Measurements from ENCODE around the gene PPP3R1. TPM values are rescaled to one million over a fixed set of nuclear protein-coding genes. Genes with fewer than 3 reads are reported as not detected.

PPP3R1 gene
- total RNA-seq, 3 donors from 2014 or later = 45.9 to 54.0 (median 53.4) TPM

DNA sequence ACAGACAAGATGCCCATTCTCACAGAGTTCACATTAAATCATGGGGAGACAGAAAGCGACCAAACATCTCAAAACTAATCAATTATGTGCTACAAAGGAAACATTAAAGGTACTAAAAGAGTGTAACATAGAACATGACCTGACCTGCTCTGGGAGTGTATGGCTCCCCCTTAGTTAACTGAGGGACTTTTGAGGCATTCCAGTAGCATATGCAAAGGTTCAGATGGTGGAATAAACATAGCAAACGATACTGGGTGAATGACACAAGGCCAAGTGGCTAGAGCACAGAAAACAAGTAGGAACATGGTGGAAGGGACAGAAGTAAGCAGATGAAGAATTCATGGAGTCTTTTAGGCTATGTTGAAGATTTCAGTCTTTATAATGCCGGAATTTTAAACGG is 11.9 kb downstream of the PPP3R1 start:
- TF ChIP-seq, protein P1, sequence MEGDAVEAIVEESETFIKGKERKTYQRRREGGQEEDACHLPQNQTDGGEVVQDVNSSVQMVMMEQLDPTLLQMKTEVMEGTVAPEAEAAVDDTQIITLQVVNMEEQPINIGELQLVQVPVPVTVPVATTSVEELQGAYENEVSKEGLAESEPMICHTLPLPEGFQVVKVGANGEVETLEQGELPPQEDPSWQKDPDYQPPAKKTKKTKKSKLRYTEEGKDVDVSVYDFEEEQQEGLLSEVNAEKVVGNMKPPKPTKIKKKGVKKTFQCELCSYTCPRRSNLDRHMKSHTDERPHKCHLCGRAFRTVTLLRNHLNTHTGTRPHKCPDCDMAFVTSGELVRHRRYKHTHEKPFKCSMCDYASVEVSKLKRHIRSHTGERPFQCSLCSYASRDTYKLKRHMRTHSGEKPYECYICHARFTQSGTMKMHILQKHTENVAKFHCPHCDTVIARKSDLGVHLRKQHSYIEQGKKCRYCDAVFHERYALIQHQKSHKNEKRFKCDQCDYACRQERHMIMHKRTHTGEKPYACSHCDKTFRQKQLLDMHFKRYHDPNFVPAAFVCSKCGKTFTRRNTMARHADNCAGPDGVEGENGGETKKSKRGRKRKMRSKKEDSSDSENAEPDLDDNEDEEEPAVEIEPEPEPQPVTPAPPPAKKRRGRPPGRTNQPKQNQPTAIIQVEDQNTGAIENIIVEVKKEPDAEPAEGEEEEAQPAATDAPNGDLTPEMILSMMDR (IDR thresholded peaks at IDR 0.05) = no peak
- H3K4me3 ChIP-seq = no peak overlapping the region
- ATAC-seq (no peak), DNase-seq (no peak)
- no peaks in the 10 kb centered on the region for H3K9me3 ChIP-seq
- no peaks in the 10 kb centered on the region for H3K36me3 ChIP-seq (ENCODE audit: low read depth)
- intact Hi-C loops (cut with DNase I, micrococcal nuclease) = loop anchor here in 1 of 2 donors (10.0 kb wide), 1 partner anchor 46 kb away; no protein-coding TSS in a partner anchor
- H3K4me1 ChIP-seq (ENCODE audit: low read depth) = peaks cover 37% of the 10 kb centered on the region

DNA sequence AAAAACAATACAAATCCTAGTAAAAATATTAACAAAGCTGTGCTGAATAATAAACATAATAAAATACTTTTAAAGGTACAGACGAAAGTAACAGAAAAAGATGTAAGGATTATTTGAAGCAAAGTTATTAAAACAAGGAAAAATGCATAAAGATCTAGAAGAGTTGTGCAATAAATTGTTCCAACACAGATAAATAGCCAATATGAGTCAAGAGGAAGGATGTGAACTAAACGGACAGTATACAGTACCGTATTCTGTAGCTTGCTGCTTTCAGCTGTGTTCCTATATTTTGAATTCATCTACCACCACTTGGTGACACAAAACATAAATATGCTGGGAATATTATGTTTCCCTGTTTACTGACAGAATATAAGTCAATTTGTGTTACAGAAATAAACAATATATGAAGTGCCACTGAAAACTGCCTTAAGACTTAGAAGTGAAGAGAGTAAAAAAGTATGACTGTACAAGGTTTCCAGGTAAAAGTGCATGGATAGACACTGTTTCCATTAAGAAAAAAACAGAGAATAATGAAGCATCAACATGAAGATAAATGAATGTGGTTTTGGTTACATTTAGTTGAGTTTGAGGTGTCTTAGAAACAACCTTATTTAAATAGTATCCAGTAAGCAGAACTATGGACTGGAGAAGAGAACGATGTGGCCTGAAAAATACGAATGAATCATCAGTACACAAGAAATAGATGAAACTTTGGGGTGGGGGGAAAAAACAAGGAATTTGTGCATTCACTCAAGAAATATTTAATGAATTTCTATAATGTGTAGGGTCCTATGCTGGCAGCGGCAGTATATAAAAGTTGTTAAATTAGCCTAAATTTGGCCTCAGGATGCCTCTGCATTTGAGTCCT is 13.1 kb downstream of the PPP3R1 start:
- intact Hi-C loops (cut with DNase I, micrococcal nuclease) = no loop called here
- TF ChIP-seq, protein P1 (IDR thresholded peaks at IDR 0.05) = no peak
- no peak for DNase-seq
- Histone ChIP-seq H3K4me1 (ENCODE audit: low read depth) (peaks cover 39% of the 10 kb centered on the region), H3K9me3 (no peaks in the 10 kb centered on the region), H3K4me3 (no peak overlapping the region), H3K36me3 (ENCODE audit: low read depth) (no peaks in the 10 kb centered on the region)
- no peak for ATAC-seq

DNA sequence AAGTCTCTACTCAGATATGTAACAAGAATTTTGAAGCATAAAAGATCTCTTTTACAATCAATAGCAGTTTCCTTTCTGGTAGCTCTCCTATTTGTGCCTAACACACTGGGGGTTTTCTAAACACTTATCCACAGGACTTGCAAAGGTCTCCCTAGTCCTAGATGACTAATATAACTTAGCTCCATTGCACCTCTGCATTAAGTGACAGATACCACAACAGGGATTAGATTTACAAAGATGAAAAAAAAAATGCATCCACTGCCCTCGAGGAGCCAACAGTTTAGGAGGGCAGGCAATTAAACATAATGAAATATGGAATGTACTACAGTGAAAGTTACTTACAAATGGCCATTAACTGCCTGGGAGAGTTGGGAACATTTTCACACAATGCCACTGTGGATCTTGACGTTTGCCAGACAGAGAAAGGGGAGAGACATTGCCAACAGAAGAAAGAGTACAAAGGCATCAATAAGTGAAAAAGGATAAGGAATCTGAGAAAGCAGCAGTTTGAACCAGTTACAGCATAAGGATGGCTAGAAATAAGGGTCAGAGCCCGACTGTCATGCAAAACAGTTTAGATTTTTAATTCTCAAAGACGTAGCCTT is 14.3 kb downstream of the PPP3R1 start:
- H3K4me3 ChIP-seq = no peak overlapping the region
- no peaks in the 10 kb centered on the region for H3K36me3 ChIP-seq (ENCODE audit: low read depth)

GRCh38 chr2:68237404-68237803 is 14.9 kb downstream of the PPP3R1 start:
- no peak for DNase-seq
- TF ChIP-seq, protein P1 (IDR thresholded peaks at IDR 0.05) = no peak
- no peak for ATAC-seq
- Histone ChIP-seq H3K36me3 (ENCODE audit: low read depth) (no peaks in the 10 kb centered on the region), H3K4me1 (ENCODE audit: low read depth) (peaks cover 39% of the 10 kb centered on the region), H3K9me3 (no peaks in the 10 kb centered on the region), H3K4me3 (no peak overlapping the region)
- intact Hi-C loops (cut with DNase I, micrococcal nuclease) = no loop called here

More for the DNA sequence above, 14.3 kb downstream of the PPP3R1 start:
- DNase-seq (no peak), ATAC-seq (no peak)
- intact Hi-C loops (cut with DNase I, micrococcal nuclease) = no loop called here
- no peaks in the 10 kb centered on the region for H3K9me3 ChIP-seq
- H3K4me1 ChIP-seq (ENCODE audit: low read depth) = peaks cover 39% of the 10 kb centered on the region
- TF ChIP-seq, protein P1 (IDR thresholded peaks at IDR 0.05) = no peak

DNA sequence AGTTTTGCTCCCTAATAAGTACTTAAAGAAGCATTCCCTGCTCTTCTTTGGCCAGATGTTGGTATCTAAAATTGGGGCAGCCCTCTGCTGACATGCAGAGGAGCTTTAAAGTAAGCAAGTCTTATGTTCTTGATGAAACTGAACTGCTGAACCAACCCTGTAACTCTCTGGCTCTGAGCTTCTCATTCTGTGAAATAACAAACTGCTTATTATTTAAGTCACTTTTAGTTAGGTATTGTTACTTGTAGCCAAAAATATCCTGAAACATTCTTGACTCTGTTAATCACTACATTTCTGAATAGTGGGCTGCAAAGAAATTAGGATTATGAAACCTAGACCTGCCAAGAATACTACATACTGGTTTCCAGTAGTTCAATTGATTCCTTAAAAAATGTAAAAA is 15.5 kb downstream of the PPP3R1 start:
- no peak for DNase-seq
- intact Hi-C loops (cut with DNase I, micrococcal nuclease) = no loop called here
- TF ChIP-seq, protein P1 (IDR thresholded peaks at IDR 0.05) = no peak
- Histone ChIP-seq H3K4me3 (no peak overlapping the region), H3K36me3 (ENCODE audit: low read depth) (no peaks in the 10 kb centered on the region), H3K9me3 (no peaks in the 10 kb centered on the region), H3K4me1 (ENCODE audit: low read depth) (peaks cover 39% of the 10 kb centered on the region)
- ATAC-seq = no peak

Data from mucosa of descending colon (tissue), 3 donors.